MM.1S (cell line): ENCODE measurements around the gene USP5.

Experiments used
- DNase-seq: peaks from one replicate; pipeline ENCODE4 v3.0.0-alpha.2; 2015
- H2AFZ ChIP-seq: fragments of 300-600 bp; sonication (generic); 2 replicates; pipeline ENCODE4 v1.6.0; 2016; ENCODE audit warnings: antibody characterized with exemption, low read length
- H3F3A ChIP-seq: fragments of 300-600 bp; sonication (generic); 2 replicates; pipeline ENCODE4 v1.6.1; 2016; ENCODE audit warnings: mild to moderate bottlenecking, antibody characterized with exemption, low read length, moderate library complexity, mixed read lengths; ENCODE audit not compliant: insufficient read depth
- H3K27ac ChIP-seq: fragments of 300-600 bp; sonication (generic); 2 replicates; pipeline ENCODE4 v1.5.1; 2016; ENCODE audit warnings: mild to moderate bottlenecking, low read length
- H3K27me3 ChIP-seq: fragments of 300-600 bp; sonication (generic); replicated peaks from 2 replicates; pipeline ENCODE4 v1.6.0; 2016; ENCODE audit warnings: low read length; ENCODE audit not compliant: insufficient read depth
- H3K36me3 ChIP-seq: fragments of 300-600 bp; sonication (generic); replicated peaks from 2 replicates; pipeline ENCODE4 v1.6.1; 2016; ENCODE audit warnings: mild to moderate bottlenecking, low read length, mixed read lengths; ENCODE audit not compliant: insufficient read depth
- H3K4me1 ChIP-seq: fragments of 300-600 bp; sonication (generic); 2 replicates; pipeline ENCODE4 v1.6.1; 2016; ENCODE audit warnings: low read length, mixed read lengths
- H3K4me2 ChIP-seq: fragments of 300-600 bp; sonication (generic); 2 replicates; pipeline ENCODE4 v1.6.0; 2016; ENCODE audit warnings: low read depth, low read length
- H3K4me3 ChIP-seq: fragments of 300-600 bp; sonication (generic); 2 replicates; pipeline ENCODE4 v1.5.1; 2016; ENCODE audit warnings: low read length, mixed read lengths
- H3K79me2 ChIP-seq: fragments of 300-600 bp; sonication (generic); 2 replicates; pipeline ENCODE4 v1.6.1; 2016; ENCODE audit warnings: mixed run types, low read length, mixed read lengths
- H3K9ac ChIP-seq: fragments of 300-600 bp; sonication (generic); 2 replicates; pipeline ENCODE4 v1.6.1; 2016; ENCODE audit warnings: low read length, mixed read lengths
- H3K9me2 ChIP-seq: fragments of 300-600 bp; sonication (generic); replicated peaks from 2 replicates; pipeline ENCODE4 v1.6.1; 2016; ENCODE audit warnings: mild to moderate bottlenecking, low read length, mixed read lengths; ENCODE audit not compliant: insufficient read depth
- H3K9me3 ChIP-seq: fragments of 300-600 bp; sonication (generic); replicated peaks from 2 replicates; pipeline ENCODE4 v1.6.1; 2016; ENCODE audit warnings: mild to moderate bottlenecking, low read length, mixed read lengths; ENCODE audit not compliant: insufficient read depth
- H4K20me1 ChIP-seq: fragments of 300-600 bp; sonication (generic); 2 replicates; pipeline ENCODE4 v1.6.1; 2016; ENCODE audit warnings: mild to moderate bottlenecking, low read length, moderate library complexity, mixed read lengths; ENCODE audit not compliant: insufficient read depth
- EZH2 ChIP-seq: fragments of 300-600 bp; sonication (generic); optimal IDR thresholded peaks from 2 replicates; pipeline ENCODE3; 2017; ENCODE audit warnings: low read depth, mild to moderate bottlenecking, antibody characterized with exemption, low read length, mixed read lengths
- EZH2phosphoT487 ChIP-seq: fragments of 300-600 bp; sonication (generic); IDR thresholded peaks from 2 replicates; pipeline ENCODE4 v1.6.1; 2018; ENCODE audit warnings: antibody characterized with exemption, low read length
- TF ChIP-seq, protein P1 (sequence below): fragments of 300-600 bp; sonication (generic); IDR thresholded peaks from 2 replicates; pipeline ENCODE4 v1.5.1; 2016; ENCODE audit warnings: antibody characterized with exemption, low read length, mixed read lengths

Gene USP5

DNA sequence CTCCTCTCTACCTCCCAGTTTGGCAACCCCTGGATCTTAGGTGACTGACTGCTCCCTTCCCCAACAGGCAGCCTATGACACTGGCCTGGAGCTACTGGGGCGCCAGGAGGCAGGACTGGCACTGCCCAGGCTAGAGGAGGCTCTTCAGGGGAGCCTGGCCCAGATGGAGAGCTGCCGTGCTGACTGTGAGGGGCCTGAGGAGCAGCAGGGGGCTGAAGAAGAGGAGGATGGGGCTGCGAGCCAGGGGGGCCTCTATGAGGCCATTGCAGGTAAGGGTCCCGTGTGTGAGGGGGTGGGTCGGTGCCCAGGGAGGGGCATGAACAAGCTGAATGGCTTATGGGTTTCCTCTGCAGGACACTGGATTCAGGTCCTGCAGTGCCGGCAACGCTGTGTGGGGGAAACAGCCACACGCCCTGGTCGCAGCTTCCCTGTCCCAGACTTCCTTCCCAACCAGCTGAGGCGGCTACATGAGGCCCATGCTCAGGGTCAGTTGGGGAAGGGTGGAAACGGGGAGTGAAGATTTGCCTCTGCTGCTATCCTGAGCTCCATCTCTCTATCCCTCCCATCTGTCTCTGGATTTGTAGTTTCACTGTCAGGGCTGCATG is 21.6 kb upstream of the USP5 start:
- no peaks in the 10 kb centered on the region for H3K9me3 ChIP-seq
- no peak overlapping the region for H3K4me2 ChIP-seq
- H2AFZ ChIP-seq = no peak overlapping the region
- H3K4me3 ChIP-seq = no peak overlapping the region
- H3K4me1 ChIP-seq = peaks cover 4% of the 10 kb centered on the region; the same call in 1 of the 2 replicates
- TF ChIP-seq, protein P1, sequence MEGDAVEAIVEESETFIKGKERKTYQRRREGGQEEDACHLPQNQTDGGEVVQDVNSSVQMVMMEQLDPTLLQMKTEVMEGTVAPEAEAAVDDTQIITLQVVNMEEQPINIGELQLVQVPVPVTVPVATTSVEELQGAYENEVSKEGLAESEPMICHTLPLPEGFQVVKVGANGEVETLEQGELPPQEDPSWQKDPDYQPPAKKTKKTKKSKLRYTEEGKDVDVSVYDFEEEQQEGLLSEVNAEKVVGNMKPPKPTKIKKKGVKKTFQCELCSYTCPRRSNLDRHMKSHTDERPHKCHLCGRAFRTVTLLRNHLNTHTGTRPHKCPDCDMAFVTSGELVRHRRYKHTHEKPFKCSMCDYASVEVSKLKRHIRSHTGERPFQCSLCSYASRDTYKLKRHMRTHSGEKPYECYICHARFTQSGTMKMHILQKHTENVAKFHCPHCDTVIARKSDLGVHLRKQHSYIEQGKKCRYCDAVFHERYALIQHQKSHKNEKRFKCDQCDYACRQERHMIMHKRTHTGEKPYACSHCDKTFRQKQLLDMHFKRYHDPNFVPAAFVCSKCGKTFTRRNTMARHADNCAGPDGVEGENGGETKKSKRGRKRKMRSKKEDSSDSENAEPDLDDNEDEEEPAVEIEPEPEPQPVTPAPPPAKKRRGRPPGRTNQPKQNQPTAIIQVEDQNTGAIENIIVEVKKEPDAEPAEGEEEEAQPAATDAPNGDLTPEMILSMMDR = no peak
- no peak for TF ChIP-seq EZH2phosphoT487
- TF ChIP-seq EZH2 = no peak
- no peak overlapping the region for H3K27ac ChIP-seq
- H3K79me2 ChIP-seq = no peaks in the 10 kb centered on the region
- no peaks in the 10 kb centered on the region for H3K9me2 ChIP-seq
- H3K27me3 ChIP-seq = peaks cover 78% of the 10 kb centered on the region
- H3K9ac ChIP-seq = no peak overlapping the region
- H3K36me3 ChIP-seq = no peaks in the 10 kb centered on the region
- no peaks in the 10 kb centered on the region for H4K20me1 ChIP-seq
- DNase-seq = no peak
- no peaks in the 10 kb centered on the region for H3F3A ChIP-seq

DNA sequence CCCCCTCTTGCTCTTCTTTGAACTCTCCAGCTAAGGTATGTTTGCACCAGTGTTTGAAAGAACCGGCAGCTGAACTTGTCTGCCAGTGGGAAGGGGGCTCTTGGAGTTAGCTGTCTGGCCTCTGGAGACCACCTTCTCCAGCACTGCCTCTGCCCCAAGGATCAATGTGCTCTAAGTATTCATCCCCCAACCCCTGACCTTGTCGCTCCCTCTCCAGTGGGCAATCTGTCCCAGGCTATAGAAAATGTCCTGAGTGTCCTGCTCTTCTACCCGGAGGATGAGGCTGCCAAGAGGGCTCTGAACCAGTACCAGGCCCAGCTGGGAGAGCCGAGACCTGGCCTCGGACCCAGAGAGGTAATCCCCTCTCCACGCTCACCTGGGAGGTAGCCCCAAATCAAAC is 21.0 kb upstream of the USP5 start:
- Histone ChIP-seq H3K4me3 (no peak overlapping the region), H3K27ac (no peak overlapping the region), H3F3A (no peaks in the 10 kb centered on the region)

DNA sequence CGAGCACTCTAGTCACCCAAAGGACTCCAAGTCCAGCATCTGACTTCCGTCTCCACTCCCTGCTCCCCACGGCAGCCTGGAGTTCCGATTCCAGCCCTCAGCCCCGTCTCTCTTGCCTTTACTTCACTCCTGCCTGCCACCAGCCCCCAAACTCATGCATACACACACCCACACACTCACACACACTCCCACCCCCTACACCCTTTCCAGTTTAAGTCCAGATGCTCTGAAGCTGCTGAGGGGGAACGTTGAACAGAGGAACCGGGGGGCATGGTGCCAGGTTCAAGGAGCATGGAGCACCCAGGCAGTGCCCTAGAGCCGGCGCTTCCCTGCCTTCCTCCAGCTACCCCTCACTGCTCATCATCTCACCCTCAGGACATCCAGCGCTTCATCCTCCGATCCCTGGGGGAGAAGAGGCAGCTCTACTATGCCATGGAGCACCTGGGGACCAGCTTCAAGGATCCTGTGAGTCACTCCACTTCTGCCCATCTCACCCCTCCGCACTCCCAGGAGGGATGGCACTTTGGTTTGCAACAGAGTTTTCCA is 20.4 kb upstream of the USP5 start:
- TF ChIP-seq, protein P1 = no peak
- no peak for TF ChIP-seq EZH2phosphoT487
- no peak for TF ChIP-seq EZH2
- peaks cover 68% of the 10 kb centered on the region for H3K27me3 ChIP-seq
- H3K4me3 ChIP-seq = no peak overlapping the region

More for the DNA sequence above, 21.0 kb upstream of the USP5 start:
- Histone ChIP-seq H3K36me3 (no peaks in the 10 kb centered on the region), H2AFZ (no peak overlapping the region), H3K79me2 (no peaks in the 10 kb centered on the region), H3K4me2 (no peak overlapping the region), H3K27me3 (peaks cover 73% of the 10 kb centered on the region), H3K9me2 (no peaks in the 10 kb centered on the region), H3K9ac (no peak overlapping the region), H4K20me1 (no peaks in the 10 kb centered on the region), H3K9me3 (no peaks in the 10 kb centered on the region), H3K4me1 (peaks cover 4% of the 10 kb centered on the region; the same call in 1 of the 2 replicates)
- TF ChIP-seq EZH2phosphoT487 (no peak), EZH2 (no peak)
- TF ChIP-seq, protein P1 = no peak
- no peak for DNase-seq

More for the DNA sequence above, 20.4 kb upstream of the USP5 start:
- H3K36me3 ChIP-seq = no peaks in the 10 kb centered on the region
- no peaks in the 10 kb centered on the region for H3K9me3 ChIP-seq
- H3K9me2 ChIP-seq = no peaks in the 10 kb centered on the region
- DNase-seq = no peak
- no peaks in the 10 kb centered on the region for H3K79me2 ChIP-seq
- H3K4me1 ChIP-seq = peaks cover 4% of the 10 kb centered on the region; the same call in 1 of the 2 replicates
- no peak overlapping the region for H3K9ac ChIP-seq
- H3F3A ChIP-seq = no peaks in the 10 kb centered on the region
- no peak overlapping the region for H2AFZ ChIP-seq
- no peaks in the 10 kb centered on the region for H4K20me1 ChIP-seq
- H3K4me2 ChIP-seq = no peak overlapping the region
- H3K27ac ChIP-seq = no peak overlapping the region
